ENCODE data around the gene ME3.

The ME3 gene

GRCh38 chr11:86482692-86483091 is 189.7 kb downstream of the ME3 start:
- no peak for FAIRE-seq

- FAIRE-seq = no peak
Observed at GRCh38 chr11:86481399-86481798, 191.0 kb downstream of the ME3 start.

- no peak for FAIRE-seq
Observed at GRCh38 chr11:86478348-86478747, 194.1 kb downstream of the ME3 start.

GRCh38 chr11:86477495-86478155 is 194.8 kb downstream of the ME3 start:
- FAIRE-seq = no peak

- no peak for FAIRE-seq
Observed at GRCh38 chr11:86476109-86476861, 196.1 kb downstream of the ME3 start.

- FAIRE-seq = no peak
Observed at GRCh38 chr11:86475027-86475426, 197.4 kb downstream of the ME3 start.

GRCh38 chr11:86473991-86474833 is 198.2 kb downstream of the ME3 start:
- FAIRE-seq = no peak

- no peak for FAIRE-seq
Observed at GRCh38 chr11:86469491-86470388, 202.7 kb downstream of the ME3 start.

- FAIRE-seq = no peak
Observed at GRCh38 chr11:86468169-86468568, 204.2 kb downstream of the ME3 start.

GRCh38 chr11:86464509-86465221 is 207.8 kb downstream of the ME3 start:
- FAIRE-seq = no peak

- no peak for FAIRE-seq
Observed at GRCh38 chr11:86463955-86464354, 208.5 kb downstream of the ME3 start.

- FAIRE-seq = no peak
Observed at GRCh38 chr11:86463120-86463519, 209.3 kb downstream of the ME3 start.

GRCh38 chr11:86461892-86462291 is 210.5 kb downstream of the ME3 start:
- FAIRE-seq = no peak

- FAIRE-seq = no peak
Observed at GRCh38 chr11:86460461-86461385, 211.7 kb downstream of the ME3 start.

- FAIRE-seq = no peak
Observed at GRCh38 chr11:86459682-86460460, 212.5 kb downstream of the ME3 start.

- no peak for FAIRE-seq
Observed at GRCh38 chr11:86459002-86459385, 213.4 kb downstream of the ME3 start.

- no peak for FAIRE-seq
Observed at GRCh38 chr11:86458294-86459001, 214.0 kb downstream of the ME3 start.

GRCh38 chr11:86456075-86456939 is 216.1 kb downstream of the ME3 start:
- FAIRE-seq = peak; percentile 85

All from A204.1 (cell line).